ENCODE measurements around the gene TUBA1B.

TUBA1B gene

GRCh38 chr12:49088932-49089330 lies 42.3 kb downstream of the TUBA1B start:
- TF ChIP-seq CTCF (IDR thresholded peaks at IDR 0.05; ENCODE audit: low read depth, low read length) = no peak
- H3K4me3 ChIP-seq (ENCODE audit: low read depth, low read length) = no peak overlapping the region

- H3K4me3 ChIP-seq (ENCODE audit: low read depth, low read length) = peak overlapping the region; percentile 18; the same call in 1 of the 2 replicates
- peak; percentile 68 for TF ChIP-seq CTCF (IDR thresholded peaks at IDR 0.05; ENCODE audit: low read depth, low read length)
Observed at GRCh38 chr12:49088150-49088931, 42.9 kb downstream of the TUBA1B start.

GRCh38 chr12:49086116-49086515 lies 45.1 kb downstream of the TUBA1B start:
- no peak for TF ChIP-seq CTCF (IDR thresholded peaks at IDR 0.05; ENCODE audit: low read depth, low read length)
- H3K4me3 ChIP-seq (ENCODE audit: low read depth, low read length) = no peak overlapping the region

GRCh38 chr12:49084438-49084837 lies 46.8 kb downstream of the TUBA1B start:
- H3K4me3 ChIP-seq (ENCODE audit: low read depth, low read length) = no peak overlapping the region
- no peak for TF ChIP-seq CTCF (IDR thresholded peaks at IDR 0.05; ENCODE audit: low read depth, low read length)

- H3K4me3 ChIP-seq (ENCODE audit: low read depth, low read length) = no peak overlapping the region
- no peak for TF ChIP-seq CTCF (IDR thresholded peaks at IDR 0.05; ENCODE audit: low read depth, low read length)
Observed at GRCh38 chr12:49079793-49080192, 51.4 kb downstream of the TUBA1B start.
